GM23338 (cell line): ENCODE results near the gene HMGN1. TPM values are rescaled to one million over a fixed set of nuclear protein-coding genes. Genes with fewer than 3 reads are reported as not detected.

ENCODE experiments used
- ATAC-seq: fragments of 200-7000 bp; cut with Tn5 transposase; 3 replicates; pipeline ENCODE4 v1.9.1; 2020
- DNase-seq: peaks from one replicate; pipeline ENCODE4 v3.0.0-alpha.2; 2015; ENCODE audit warnings: low spot score
- H2AFZ ChIP-seq: fragments of 200-600 bp; sonication (generic); 2 replicates; pipeline ENCODE4 v1.8.0; 2016; ENCODE audit warnings: antibody characterized with exemption, mild to moderate bottlenecking, moderate library complexity
- H3F3A ChIP-seq: fragments of 200-600 bp; sonication (generic); replicated peaks from 2 replicates; pipeline ENCODE4 v1.8.0; 2017; ENCODE audit warnings: antibody characterized with exemption, mixed run types, low read depth
- H3K27ac ChIP-seq: fragments of 200-600 bp; sonication (generic); 2 replicates; pipeline ENCODE4 v1.6.1; 2016; ENCODE audit warnings: low read depth
- H3K27me3 ChIP-seq: fragments of 200-600 bp; sonication (generic); 2 replicates; pipeline ENCODE4 v1.8.0; 2016; ENCODE audit warnings: mild to moderate bottlenecking, mixed run types, moderate library complexity; ENCODE audit not compliant: insufficient read depth
- H3K36me3 ChIP-seq: fragments of 200-600 bp; sonication (generic); 2 replicates; pipeline ENCODE4 v1.8.0; 2016; ENCODE audit warnings: mild to moderate bottlenecking; ENCODE audit not compliant: insufficient read depth
- H3K4me1 ChIP-seq: fragments of 200-600 bp; sonication (generic); 2 replicates; pipeline ENCODE4 v1.8.0; 2016; ENCODE audit warnings: mild to moderate bottlenecking, moderate library complexity; ENCODE audit not compliant: insufficient read depth
- H3K4me2 ChIP-seq: fragments of 200-600 bp; sonication (generic); 2 replicates; pipeline ENCODE4 v1.7.1; 2017; ENCODE audit warnings: mixed run types
- H3K4me3 ChIP-seq: fragments of 200-600 bp; sonication (generic); 2 replicates; pipeline ENCODE4 v1.6.1; 2016; ENCODE audit warnings: mixed run types
- H3K79me2 ChIP-seq: fragments of 200-600 bp; sonication (generic); replicated peaks from 2 replicates; pipeline ENCODE4 v1.8.0; 2017; ENCODE audit warnings: mild to moderate bottlenecking; ENCODE audit not compliant: insufficient read depth
- H3K9me2 ChIP-seq: fragments of 200-600 bp; sonication (generic); 2 replicates; pipeline ENCODE4 v1.8.0; 2017; ENCODE audit not compliant: insufficient read depth
- H4K20me1 ChIP-seq: fragments of 200-600 bp; sonication (generic); replicated peaks from 2 replicates; pipeline ENCODE4 v1.8.0; 2017; ENCODE audit warnings: mild to moderate bottlenecking; ENCODE audit not compliant: insufficient read depth
- H3K27ac Mint-ChIP-seq: 2 replicates; pipeline ENCODE4 v1.8.0; 2020; ENCODE audit warnings: inconsistent platforms, mild to moderate bottlenecking, moderate library complexity, mixed read lengths
- H3K27me3 Mint-ChIP-seq: 3 replicates; pipeline ENCODE4 v1.8.0; 2022; ENCODE audit warnings: low read depth, mild to moderate bottlenecking, moderate library complexity, mixed read lengths, inconsistent platforms; ENCODE audit not compliant: insufficient read depth, poor library complexity
- H3K36me3 Mint-ChIP-seq: 3 replicates; pipeline ENCODE4 v1.8.0; 2021; ENCODE audit warnings: low read depth, mild to moderate bottlenecking, inconsistent platforms, moderate library complexity, mixed read lengths
- H3K4me1 Mint-ChIP-seq: 3 replicates; pipeline ENCODE4 v1.8.0; 2020; ENCODE audit warnings: mild to moderate bottlenecking, inconsistent platforms, mixed read lengths
- H3K4me3 Mint-ChIP-seq: 3 replicates; pipeline ENCODE4 v1.8.0; 2021; ENCODE audit warnings: moderate library complexity, mild to moderate bottlenecking, inconsistent platforms, mixed read lengths
- H3K9me3 Mint-ChIP-seq: 3 replicates; pipeline ENCODE4 v1.8.0; 2020; ENCODE audit warnings: moderate library complexity, mild to moderate bottlenecking, inconsistent platforms, mixed read lengths
- CREB1 ChIP-seq: fragments of 250-450 bp; sonication (Bioruptor Pico); IDR thresholded peaks from 2 replicates; pipeline ENCODE4 v1.5.0; 2020; ENCODE audit warnings: low read depth, mild to moderate bottlenecking, moderate library complexity
- NANOG ChIP-seq: IDR thresholded peaks from 2 replicates; pipeline ENCODE4 v1.6.1; 2016; ENCODE audit warnings: antibody characterized with exemption, borderline replicate concordance
- POLR2AphosphoS5 ChIP-seq: IDR thresholded peaks from 2 replicates; pipeline ENCODE4 v1.6.1; 2016; ENCODE audit warnings: antibody characterized with exemption, low read depth
- STAT1 ChIP-seq: IDR thresholded peaks from one replicate; pipeline ENCODE4 v1.6.1; 2016; ENCODE audit warnings: antibody characterized with exemption; ENCODE audit not compliant: unreplicated experiment
- ZNF114 ChIP-seq: fragments of 250-450 bp; sonication (Bioruptor Pico); IDR thresholded peaks from 2 replicates; pipeline ENCODE4 v1.5.0; 2020; ENCODE audit warnings: mild to moderate bottlenecking, moderate library complexity
- ZNF331 ChIP-seq: fragments of 250-450 bp; sonication (Bioruptor Pico); IDR thresholded peaks from 2 replicates; pipeline ENCODE4 v1.5.0; 2020; ENCODE audit warnings: low read depth, mild to moderate bottlenecking, moderate library complexity
- polyA plus RNA-seq: library from polyadenylated mRNA; unstranded; fragments of >200 nt; fragmentation: Nextera tagmentation; extraction: Ambion mirVana; gene quantifications from 2 replicates; pipeline ENCODE4 v1.2.1, GENCODE V29; 2016
- total RNA-seq: library from RNA; depleted of rRNA; stranded (reverse); fragments of >200 nt; shearing (Covaris generic); gene quantifications from 2 replicates; pipeline ENCODE4 v1.2.3, GENCODE V29; 2014
- TF ChIP-seq, protein P1 (sequence below): IDR thresholded peaks from 2 replicates; pipeline ENCODE4 v1.6.1; 2016; ENCODE audit warnings: antibody characterized with exemption
- TF ChIP-seq, protein P2 (sequence below): fragments of 250-450 bp; sonication (Bioruptor Pico); IDR thresholded peaks from 2 replicates; pipeline ENCODE4 v1.5.0; 2020; ENCODE audit warnings: mild to moderate bottlenecking, moderate library complexity

Gene HMGN1
- total and polyA plus RNA-seq, 2 experiments from 2014 or later = 403 to 889 TPM

DNA sequence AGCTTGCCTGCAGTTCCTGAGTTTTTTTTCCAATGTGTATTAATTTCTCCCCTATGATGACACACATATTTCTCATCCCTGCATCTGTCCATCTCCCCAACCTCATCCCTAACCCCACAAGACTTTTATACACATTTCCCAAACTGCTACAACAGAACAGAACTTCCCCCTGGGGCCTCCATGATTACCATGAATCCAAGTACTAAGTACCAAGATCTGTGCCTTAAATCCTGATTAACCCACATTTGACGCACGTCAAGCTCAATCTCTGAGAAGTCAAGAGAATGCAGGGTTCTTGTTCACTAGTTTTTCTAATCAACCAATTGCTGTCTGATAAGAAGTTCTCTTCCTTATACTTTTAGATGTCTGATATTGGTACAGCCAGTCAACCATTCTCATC, 9.7 kb downstream of the HMGN1 start:
- H3K9me3 Mint-ChIP-seq = no peaks in the 10 kb centered on the region
- ATAC-seq (no peak), DNase-seq (no peak)
- peaks cover 8% of the 10 kb centered on the region; the same call in 2 of the 3 replicates for H3K4me1 Mint-ChIP-seq
- peaks cover 28% of the 10 kb centered on the region for H3F3A ChIP-seq
- no peaks in the 10 kb centered on the region for H3K27me3 ChIP-seq
- 0 out of 2 replicates have a peak, but pooled peaks cover 6% of the 10 kb centered on the region for H4K20me1 ChIP-seq
- H3K4me1 ChIP-seq = peaks cover 11% of the 10 kb centered on the region
- peaks cover 34% of the 10 kb centered on the region for H3K36me3 Mint-ChIP-seq
- no peaks in the 10 kb centered on the region for H3K9me2 ChIP-seq
- no peak overlapping the region for H3K27ac Mint-ChIP-seq
- H3K27ac ChIP-seq = no peak overlapping the region
- H2AFZ ChIP-seq = no peak overlapping the region
- H3K4me3 Mint-ChIP-seq = no peak overlapping the region
- H3K79me2 ChIP-seq = peaks cover 4% of the 10 kb centered on the region; the same call in 1 of the 2 replicates
- H3K36me3 ChIP-seq = peaks cover 18% of the 10 kb centered on the region; the same call in 1 of the 2 replicates
- TF ChIP-seq ZNF331 (CRISPR knock-in tag) (no peak), CREB1 (CRISPR knock-in tag) (no peak), NANOG (no peak), POLR2AphosphoS5 (no peak), STAT1 (no peak), ZNF114 (CRISPR knock-in tag) (no peak)
- TF ChIP-seq, protein P1, sequence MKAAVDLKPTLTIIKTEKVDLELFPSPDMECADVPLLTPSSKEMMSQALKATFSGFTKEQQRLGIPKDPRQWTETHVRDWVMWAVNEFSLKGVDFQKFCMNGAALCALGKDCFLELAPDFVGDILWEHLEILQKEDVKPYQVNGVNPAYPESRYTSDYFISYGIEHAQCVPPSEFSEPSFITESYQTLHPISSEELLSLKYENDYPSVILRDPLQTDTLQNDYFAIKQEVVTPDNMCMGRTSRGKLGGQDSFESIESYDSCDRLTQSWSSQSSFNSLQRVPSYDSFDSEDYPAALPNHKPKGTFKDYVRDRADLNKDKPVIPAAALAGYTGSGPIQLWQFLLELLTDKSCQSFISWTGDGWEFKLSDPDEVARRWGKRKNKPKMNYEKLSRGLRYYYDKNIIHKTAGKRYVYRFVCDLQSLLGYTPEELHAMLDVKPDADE = no peak
- TF ChIP-seq, protein P2, sequence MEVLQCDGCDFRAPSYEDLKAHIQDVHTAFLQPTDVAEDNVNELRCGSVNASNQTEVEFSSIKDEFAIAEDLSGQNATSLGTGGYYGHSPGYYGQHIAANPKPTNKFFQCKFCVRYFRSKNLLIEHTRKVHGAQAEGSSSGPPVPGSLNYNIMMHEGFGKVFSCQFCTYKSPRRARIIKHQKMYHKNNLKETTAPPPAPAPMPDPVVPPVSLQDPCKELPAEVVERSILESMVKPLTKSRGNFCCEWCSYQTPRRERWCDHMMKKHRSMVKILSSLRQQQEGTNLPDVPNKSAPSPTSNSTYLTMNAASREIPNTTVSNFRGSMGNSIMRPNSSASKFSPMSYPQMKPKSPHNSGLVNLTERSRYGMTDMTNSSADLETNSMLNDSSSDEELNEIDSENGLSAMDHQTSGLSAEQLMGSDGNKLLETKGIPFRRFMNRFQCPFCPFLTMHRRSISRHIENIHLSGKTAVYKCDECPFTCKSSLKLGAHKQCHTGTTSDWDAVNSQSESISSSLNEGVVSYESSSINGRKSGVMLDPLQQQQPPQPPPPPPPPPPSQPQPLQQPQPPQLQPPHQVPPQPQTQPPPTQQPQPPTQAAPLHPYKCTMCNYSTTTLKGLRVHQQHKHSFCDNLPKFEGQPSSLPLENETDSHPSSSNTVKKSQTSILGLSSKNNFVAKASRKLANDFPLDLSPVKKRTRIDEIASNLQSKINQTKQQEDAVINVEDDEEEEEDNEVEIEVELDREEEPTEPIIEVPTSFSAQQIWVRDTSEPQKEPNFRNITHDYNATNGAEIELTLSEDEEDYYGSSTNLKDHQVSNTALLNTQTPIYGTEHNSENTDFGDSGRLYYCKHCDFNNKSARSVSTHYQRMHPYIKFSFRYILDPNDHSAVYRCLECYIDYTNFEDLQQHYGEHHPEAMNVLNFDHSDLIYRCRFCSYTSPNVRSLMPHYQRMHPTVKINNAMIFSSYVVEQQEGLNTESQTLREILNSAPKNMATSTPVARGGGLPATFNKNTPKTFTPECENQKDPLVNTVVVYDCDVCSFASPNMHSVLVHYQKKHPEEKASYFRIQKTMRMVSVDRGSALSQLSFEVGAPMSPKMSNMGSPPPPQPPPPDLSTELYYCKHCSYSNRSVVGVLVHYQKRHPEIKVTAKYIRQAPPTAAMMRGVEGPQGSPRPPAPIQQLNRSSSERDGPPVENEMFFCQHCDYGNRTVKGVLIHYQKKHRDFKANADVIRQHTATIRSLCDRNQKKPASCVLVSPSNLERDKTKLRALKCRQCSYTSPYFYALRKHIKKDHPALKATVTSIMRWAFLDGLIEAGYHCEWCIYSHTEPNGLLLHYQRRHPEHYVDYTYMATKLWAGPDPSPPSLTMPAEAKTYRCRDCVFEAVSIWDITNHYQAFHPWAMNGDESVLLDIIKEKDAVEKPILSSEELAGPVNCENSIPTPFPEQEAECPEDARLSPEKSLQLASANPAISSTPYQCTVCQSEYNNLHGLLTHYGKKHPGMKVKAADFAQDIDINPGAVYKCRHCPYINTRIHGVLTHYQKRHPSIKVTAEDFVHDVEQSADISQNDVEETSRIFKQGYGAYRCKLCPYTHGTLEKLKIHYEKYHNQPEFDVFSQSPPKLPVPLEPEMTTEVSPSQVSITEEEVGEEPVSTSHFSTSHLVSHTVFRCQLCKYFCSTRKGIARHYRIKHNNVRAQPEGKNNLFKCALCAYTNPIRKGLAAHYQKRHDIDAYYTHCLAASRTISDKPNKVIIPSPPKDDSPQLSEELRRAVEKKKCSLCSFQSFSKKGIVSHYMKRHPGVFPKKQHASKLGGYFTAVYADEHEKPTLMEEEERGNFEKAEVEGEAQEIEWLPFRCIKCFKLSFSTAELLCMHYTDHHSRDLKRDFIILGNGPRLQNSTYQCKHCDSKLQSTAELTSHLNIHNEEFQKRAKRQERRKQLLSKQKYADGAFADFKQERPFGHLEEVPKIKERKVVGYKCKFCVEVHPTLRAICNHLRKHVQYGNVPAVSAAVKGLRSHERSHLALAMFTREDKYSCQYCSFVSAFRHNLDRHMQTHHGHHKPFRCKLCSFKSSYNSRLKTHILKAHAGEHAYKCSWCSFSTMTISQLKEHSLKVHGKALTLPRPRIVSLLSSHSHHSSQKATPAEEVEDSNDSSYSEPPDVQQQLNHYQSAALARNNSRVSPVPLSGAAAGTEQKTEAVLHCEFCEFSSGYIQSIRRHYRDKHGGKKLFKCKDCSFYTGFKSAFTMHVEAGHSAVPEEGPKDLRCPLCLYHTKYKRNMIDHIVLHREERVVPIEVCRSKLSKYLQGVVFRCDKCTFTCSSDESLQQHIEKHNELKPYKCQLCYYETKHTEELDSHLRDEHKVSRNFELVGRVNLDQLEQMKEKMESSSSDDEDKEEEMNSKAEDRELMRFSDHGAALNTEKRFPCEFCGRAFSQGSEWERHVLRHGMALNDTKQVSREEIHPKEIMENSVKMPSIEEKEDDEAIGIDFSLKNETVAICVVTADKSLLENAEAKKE (CRISPR knock-in tag) = no peak
- no peak overlapping the region for H3K4me2 ChIP-seq
- peaks cover 9% of the 10 kb centered on the region for H3K27me3 Mint-ChIP-seq
- no peak overlapping the region for H3K4me3 ChIP-seq
